PC-9 (cell line): ENCODE results near the gene VAV2. TPM values are rescaled to one million over a fixed set of nuclear protein-coding genes. Genes with fewer than 3 reads are reported as not detected.

Source experiments
- BruUV-seq: library from RNA; stranded (reverse); fragments of 400-500 nt; replicated peaks from 2 replicates; lab custom pipeline; 2021; lab: Mats Ljungman, UMichigan
- CTCF ChIA-PET: fragments of 300-600 bp; sonication (Branson Sonifier 250); formaldehyde crosslinking; loops from one replicate; lab custom pipeline; 2022; ENCODE audit warnings: antibody characterized with exemption; lab: Charles Lee
- POLR2A ChIA-PET: fragments of 300-600 bp; sonication (Branson Sonifier 250); formaldehyde crosslinking; loops from one replicate; lab custom pipeline; 2022; ENCODE audit warnings: antibody characterized with exemption; ENCODE audit not compliant: unreplicated experiment; lab: Charles Lee
- DNase-seq, 2 experiments: peaks; one replicate each; pipeline versions ENCODE4 v3.0.0 to v3.0.0-alpha.2; 2015 to 2022; ENCODE audit warnings: mixed read lengths in 1 of 2
- H2AFZ ChIP-seq: fragments of 200-600 bp; sonication (generic); 2 replicates; pipeline ENCODE4 v1.8.1; 2017; ENCODE audit warnings: antibody characterized with exemption
- H3F3A ChIP-seq: fragments of 200-600 bp; sonication (generic); 2 replicates; pipeline ENCODE4 v1.8.1; 2017; ENCODE audit warnings: antibody characterized with exemption, mild to moderate bottlenecking, low read depth; ENCODE audit not compliant: insufficient read depth
- H3K27ac ChIP-seq: fragments of 200-600 bp; sonication (generic); 2 replicates; pipeline ENCODE4 v1.6.1; 2016; ENCODE audit warnings: mixed run types
- H3K27me3 ChIP-seq: fragments of 200-600 bp; sonication (generic); 2 replicates; pipeline ENCODE4 v1.6.1; 2016; ENCODE audit warnings: low read depth, mixed run types; ENCODE audit not compliant: insufficient read depth
- H3K36me3 ChIP-seq: fragments of 200-600 bp; sonication (generic); 2 replicates; pipeline ENCODE4 v1.6.1; 2016; ENCODE audit warnings: low read depth, mixed run types
- H3K4me1 ChIP-seq: fragments of 200-600 bp; sonication (generic); replicated peaks from 2 replicates; pipeline ENCODE4 v1.6.1; 2016; ENCODE audit warnings: mixed run types; ENCODE audit not compliant: insufficient read depth
- H3K4me2 ChIP-seq: fragments of 200-600 bp; sonication (generic); 2 replicates; pipeline ENCODE4 v1.6.1; 2017; ENCODE audit warnings: mixed run types
- H3K4me3 ChIP-seq: fragments of 200-600 bp; sonication (generic); 2 replicates; pipeline ENCODE4 v1.6.1; 2016; ENCODE audit warnings: mixed run types
- H3K79me2 ChIP-seq: fragments of 200-600 bp; sonication (generic); 2 replicates; pipeline ENCODE4 v1.6.1; 2017; ENCODE audit warnings: low read depth, mixed run types
- H3K9me2 ChIP-seq: fragments of 200-600 bp; sonication (generic); 2 replicates; pipeline ENCODE4 v1.8.1; 2017; ENCODE audit warnings: mild to moderate bottlenecking; ENCODE audit not compliant: insufficient read depth
- H3K9me3 ChIP-seq: fragments of 200-600 bp; sonication (generic); 2 replicates; pipeline ENCODE4 v1.8.1; 2016; ENCODE audit warnings: low read depth; ENCODE audit not compliant: insufficient read depth
- H4K20me1 ChIP-seq: fragments of 200-600 bp; sonication (generic); 2 replicates; pipeline ENCODE4 v1.8.1; 2017; ENCODE audit not compliant: insufficient read depth
- EZH2 ChIP-seq: fragments of 200-600 bp; sonication (generic); IDR thresholded peaks from 2 replicates; pipeline ENCODE4 v1.8.0; 2017; ENCODE audit warnings: antibody characterized with exemption, low read depth
- intact Hi-C: fragments of 100-400 bp; cut with micrococcal nuclease; formaldehyde crosslinking; loops from one replicate; pipeline ENCODE4 v1.10.0; 2022; ENCODE audit not compliant: unreplicated experiment
- total RNA-seq: library from RNA; stranded (reverse); gene quantifications from 2 replicates; pipeline ENCODE4 v1.2.3, GENCODE V29; 2021
- TF ChIP-seq, protein P1 (sequence below): fragments of 200-600 bp; sonication (generic); conservative IDR thresholded peaks from 2 replicates; pipeline ENCODE4 v1.6.1; 2017; ENCODE audit warnings: mixed run types, antibody characterized with exemption, mild to moderate bottlenecking, moderate library complexity

The VAV2 gene
- total RNA-seq, 1 experiment from 2014 or later: 36.5 TPM

- CTCF ChIA-PET: no interaction called here
- 0 out of 2 replicates have a peak, but pooled peaks cover 5% of the 10 kb centered on the region for H4K20me1 ChIP-seq
- H3K27ac ChIP-seq: no peak overlapping the region
- no peaks in the 10 kb centered on the region for H3K9me2 ChIP-seq
- no peaks in the 10 kb centered on the region for H3K9me3 ChIP-seq
- no peaks in the 10 kb centered on the region for H3F3A ChIP-seq
- H3K4me2 ChIP-seq: no peak overlapping the region
- POLR2A ChIA-PET: no interaction called here
- no peaks in the 10 kb centered on the region for H3K36me3 ChIP-seq
- BruUV-seq: no TSS peak
- TF ChIP-seq, protein P1, sequence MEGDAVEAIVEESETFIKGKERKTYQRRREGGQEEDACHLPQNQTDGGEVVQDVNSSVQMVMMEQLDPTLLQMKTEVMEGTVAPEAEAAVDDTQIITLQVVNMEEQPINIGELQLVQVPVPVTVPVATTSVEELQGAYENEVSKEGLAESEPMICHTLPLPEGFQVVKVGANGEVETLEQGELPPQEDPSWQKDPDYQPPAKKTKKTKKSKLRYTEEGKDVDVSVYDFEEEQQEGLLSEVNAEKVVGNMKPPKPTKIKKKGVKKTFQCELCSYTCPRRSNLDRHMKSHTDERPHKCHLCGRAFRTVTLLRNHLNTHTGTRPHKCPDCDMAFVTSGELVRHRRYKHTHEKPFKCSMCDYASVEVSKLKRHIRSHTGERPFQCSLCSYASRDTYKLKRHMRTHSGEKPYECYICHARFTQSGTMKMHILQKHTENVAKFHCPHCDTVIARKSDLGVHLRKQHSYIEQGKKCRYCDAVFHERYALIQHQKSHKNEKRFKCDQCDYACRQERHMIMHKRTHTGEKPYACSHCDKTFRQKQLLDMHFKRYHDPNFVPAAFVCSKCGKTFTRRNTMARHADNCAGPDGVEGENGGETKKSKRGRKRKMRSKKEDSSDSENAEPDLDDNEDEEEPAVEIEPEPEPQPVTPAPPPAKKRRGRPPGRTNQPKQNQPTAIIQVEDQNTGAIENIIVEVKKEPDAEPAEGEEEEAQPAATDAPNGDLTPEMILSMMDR: no peak
- TF ChIP-seq EZH2: no peak
- no peak for DNase-seq
- H3K4me3 ChIP-seq: no peak overlapping the region
- intact Hi-C loops: no loop called here
- no peaks in the 10 kb centered on the region for H3K4me1 ChIP-seq
- H3K27me3 ChIP-seq: no peaks in the 10 kb centered on the region
- no peak overlapping the region for H2AFZ ChIP-seq
- no peaks in the 10 kb centered on the region for H3K79me2 ChIP-seq
Measured at GRCh38 chr9:133799106-133799505, 193.0 kb downstream of the VAV2 start.

DNA sequence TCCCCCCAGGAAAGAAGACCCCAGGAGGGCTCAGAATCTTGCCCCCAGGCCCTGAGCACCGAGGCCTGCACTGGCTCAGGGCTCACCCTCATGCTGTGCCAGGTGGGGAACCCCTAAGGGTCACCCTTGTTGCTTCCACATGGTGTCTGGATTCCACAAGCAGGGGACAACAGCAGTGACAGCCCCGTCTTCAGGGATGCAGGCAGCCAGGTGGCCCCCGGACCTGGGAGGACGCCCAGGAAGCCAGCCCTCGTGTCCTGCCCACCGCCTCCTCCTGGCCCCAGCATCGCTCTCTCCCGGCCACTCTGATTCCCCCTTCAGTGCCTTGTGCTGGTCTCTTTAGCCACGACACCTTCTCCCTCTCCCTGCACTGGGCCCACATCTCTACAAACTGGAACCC lies 194.0 kb downstream of the VAV2 start:
- no TSS peak for BruUV-seq
- H4K20me1 ChIP-seq: 0 out of 2 replicates have a peak, but pooled peaks cover 5% of the 10 kb centered on the region
- intact Hi-C loops: no loop called here
- H3K9me3 ChIP-seq: no peaks in the 10 kb centered on the region
- H3K9me2 ChIP-seq: no peaks in the 10 kb centered on the region
- no peaks in the 10 kb centered on the region for H3K79me2 ChIP-seq
- H3K4me3 ChIP-seq: no peak overlapping the region
- DNase-seq: no peak
- no peak overlapping the region for H3K27ac ChIP-seq
- H3F3A ChIP-seq: peaks cover 4% of the 10 kb centered on the region; the same call in 1 of the 2 replicates
- H3K4me1 ChIP-seq: no peaks in the 10 kb centered on the region
- no peaks in the 10 kb centered on the region for H3K36me3 ChIP-seq
- no peak overlapping the region for H2AFZ ChIP-seq
- H3K27me3 ChIP-seq: no peaks in the 10 kb centered on the region
- POLR2A ChIA-PET: no interaction called here
- CTCF ChIA-PET: no interaction called here
- TF ChIP-seq, protein P1: no peak
- TF ChIP-seq EZH2: no peak
- H3K4me2 ChIP-seq: no peak overlapping the region

GRCh38 chr9:133797406-133798105 lies 194.6 kb downstream of the VAV2 start:
- Histone ChIP-seq H3K4me1 (no peaks in the 10 kb centered on the region), H3K27ac (no peak overlapping the region), H3K4me2 (no peak overlapping the region), H3K79me2 (no peaks in the 10 kb centered on the region), H3K27me3 (no peaks in the 10 kb centered on the region), H3K9me3 (no peaks in the 10 kb centered on the region), H3K36me3 (no peaks in the 10 kb centered on the region), H4K20me1 (0 out of 2 replicates have a peak, but pooled peaks cover 3% of the 10 kb centered on the region), H3K4me3 (no peak overlapping the region), H3F3A (peaks cover 4% of the 10 kb centered on the region; the same call in 1 of the 2 replicates), H2AFZ (no peak overlapping the region), H3K9me2 (no peaks in the 10 kb centered on the region)
- CTCF ChIA-PET: no interaction called here
- BruUV-seq: no TSS peak
- POLR2A ChIA-PET: no interaction called here
- no peak for DNase-seq
- intact Hi-C loops: no loop called here
- no peak for TF ChIP-seq EZH2
- TF ChIP-seq, protein P1: no peak
